ENCODE results near the gene CFAP107.

The CFAP107 gene

DNA sequence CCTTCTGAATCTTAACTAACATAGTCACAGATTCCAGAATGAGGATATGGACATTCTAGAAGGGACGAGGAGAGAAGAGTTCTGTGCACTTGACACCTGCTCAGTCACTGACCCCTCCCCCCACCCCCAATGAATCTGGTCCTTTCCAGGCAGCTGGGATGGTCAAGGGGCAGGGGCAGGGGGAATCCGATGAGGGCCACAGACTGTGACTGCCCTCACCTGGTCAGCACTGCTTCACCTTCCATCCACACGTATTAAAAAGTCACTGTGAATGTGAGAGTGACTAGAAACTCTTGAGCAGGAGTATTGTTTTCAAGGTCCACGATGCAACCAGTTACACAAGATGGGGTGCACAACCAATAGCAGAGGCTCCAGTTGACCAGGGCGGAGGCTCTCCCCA is 18.0 kb downstream of the CFAP107 start:
- H3K4me3 ChIP-seq (replicated peaks; ENCODE audit: low read depth, low read length) = no peak overlapping the region
- TF ChIP-seq, protein P1, sequence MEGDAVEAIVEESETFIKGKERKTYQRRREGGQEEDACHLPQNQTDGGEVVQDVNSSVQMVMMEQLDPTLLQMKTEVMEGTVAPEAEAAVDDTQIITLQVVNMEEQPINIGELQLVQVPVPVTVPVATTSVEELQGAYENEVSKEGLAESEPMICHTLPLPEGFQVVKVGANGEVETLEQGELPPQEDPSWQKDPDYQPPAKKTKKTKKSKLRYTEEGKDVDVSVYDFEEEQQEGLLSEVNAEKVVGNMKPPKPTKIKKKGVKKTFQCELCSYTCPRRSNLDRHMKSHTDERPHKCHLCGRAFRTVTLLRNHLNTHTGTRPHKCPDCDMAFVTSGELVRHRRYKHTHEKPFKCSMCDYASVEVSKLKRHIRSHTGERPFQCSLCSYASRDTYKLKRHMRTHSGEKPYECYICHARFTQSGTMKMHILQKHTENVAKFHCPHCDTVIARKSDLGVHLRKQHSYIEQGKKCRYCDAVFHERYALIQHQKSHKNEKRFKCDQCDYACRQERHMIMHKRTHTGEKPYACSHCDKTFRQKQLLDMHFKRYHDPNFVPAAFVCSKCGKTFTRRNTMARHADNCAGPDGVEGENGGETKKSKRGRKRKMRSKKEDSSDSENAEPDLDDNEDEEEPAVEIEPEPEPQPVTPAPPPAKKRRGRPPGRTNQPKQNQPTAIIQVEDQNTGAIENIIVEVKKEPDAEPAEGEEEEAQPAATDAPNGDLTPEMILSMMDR (IDR thresholded peaks at IDR 0.05; ENCODE audit: low read depth, low read length, missing control alignments) = no peak
- no peak for DNase-seq (ENCODE audit: extremely low read depth, low read depth)

DNA sequence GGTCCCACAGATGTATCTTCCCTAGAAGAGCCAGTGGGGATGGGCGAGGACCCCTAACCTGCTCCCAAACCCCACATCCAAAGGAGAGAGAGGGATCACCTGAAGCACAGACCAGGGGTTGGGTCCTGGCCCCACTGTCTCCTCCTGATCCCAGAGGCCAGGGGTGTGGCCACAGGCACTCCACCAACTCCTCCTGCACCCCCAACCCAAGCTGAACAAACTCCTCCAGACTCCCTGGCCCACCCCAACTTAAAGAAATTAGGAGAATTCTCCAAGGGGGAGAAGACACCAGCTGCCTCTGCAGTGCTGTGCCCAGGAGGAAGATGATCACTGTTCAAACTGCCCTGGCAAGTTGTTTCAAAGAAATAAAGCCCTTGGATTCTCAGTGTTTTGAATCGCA is 23.0 kb downstream of the CFAP107 start:
- TF ChIP-seq, protein P1 (IDR thresholded peaks at IDR 0.05; ENCODE audit: low read depth, low read length, missing control alignments) = no peak
- H3K4me3 ChIP-seq (replicated peaks; ENCODE audit: low read depth, low read length) = no peak overlapping the region
- DNase-seq (ENCODE audit: extremely low read depth, low read depth) = no peak

DNA sequence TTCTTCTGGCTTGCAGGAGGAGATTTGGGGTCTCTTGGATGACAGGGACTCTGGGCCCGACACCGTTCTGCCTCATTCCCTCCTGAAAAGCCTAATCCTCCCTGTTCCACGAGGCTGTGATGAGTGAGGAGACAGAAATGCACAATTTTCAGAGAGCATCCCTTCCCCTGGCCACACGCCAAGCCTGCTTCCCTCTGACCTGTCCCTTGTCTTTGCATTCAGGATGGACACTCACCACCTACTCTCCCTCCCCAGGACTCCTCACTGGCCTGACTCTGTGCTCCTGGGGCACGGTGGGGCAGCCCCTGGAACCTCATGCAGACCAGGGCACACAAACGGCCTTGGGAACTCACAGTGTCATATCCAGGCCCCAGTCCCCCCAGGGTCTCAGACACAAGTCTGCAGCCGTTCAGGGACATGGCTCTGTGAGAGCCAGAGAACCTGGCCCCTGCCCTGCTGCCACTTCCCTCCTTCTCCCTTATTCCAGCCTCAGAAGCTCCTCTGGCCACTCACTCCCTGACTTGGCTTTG is 24.0 kb downstream of the CFAP107 start:
- no peak for DNase-seq (ENCODE audit: extremely low read depth, low read depth)
- H3K4me3 ChIP-seq (replicated peaks; ENCODE audit: low read depth, low read length) = no peak overlapping the region
- TF ChIP-seq, protein P1 (IDR thresholded peaks at IDR 0.05; ENCODE audit: low read depth, low read length, missing control alignments) = no peak

DNA sequence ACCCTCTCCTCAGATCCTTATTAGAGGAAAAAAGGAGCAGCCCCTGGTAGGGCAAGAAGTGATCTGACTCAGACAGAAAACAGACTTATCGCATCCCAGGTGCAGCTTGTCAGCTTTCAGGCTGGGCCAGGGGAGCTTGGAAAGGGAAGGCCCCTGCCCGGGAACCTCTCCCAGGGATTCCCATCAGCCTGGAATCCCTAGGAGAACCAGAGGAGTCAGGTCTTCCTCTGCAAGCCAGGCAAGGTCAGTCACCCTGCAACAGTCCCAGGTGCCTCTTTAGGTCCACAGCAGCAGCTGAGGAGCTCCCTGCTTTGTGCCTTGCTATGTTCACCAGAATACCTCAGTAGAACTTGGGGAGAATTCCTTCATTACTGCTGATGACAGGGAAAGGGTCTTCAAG is 24.6 kb downstream of the CFAP107 start:
- DNase-seq (ENCODE audit: extremely low read depth, low read depth) = no peak
- TF ChIP-seq, protein P1 (IDR thresholded peaks at IDR 0.05; ENCODE audit: low read depth, low read length, missing control alignments) = no peak
- H3K4me3 ChIP-seq (replicated peaks; ENCODE audit: low read depth, low read length) = no peak overlapping the region

DNA sequence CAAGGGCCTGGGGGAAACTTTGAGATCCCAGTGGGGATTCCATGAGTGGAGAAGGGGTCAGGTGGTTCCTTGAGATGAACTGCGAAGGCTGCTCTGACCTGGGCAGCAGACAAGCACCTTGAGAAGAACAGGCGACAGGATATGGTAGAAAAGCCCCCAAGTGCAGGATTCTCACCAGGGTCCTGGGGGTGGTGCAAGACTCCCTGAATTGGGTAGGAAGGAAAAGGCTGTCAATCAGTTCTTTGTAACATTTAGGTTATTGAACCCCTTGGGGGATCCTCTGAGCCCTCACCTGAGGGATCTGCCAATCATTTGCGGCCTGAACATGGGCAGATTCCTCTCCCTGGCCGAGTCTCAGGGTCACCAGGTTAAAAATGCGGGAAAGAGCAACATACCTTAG is 25.2 kb downstream of the CFAP107 start:
- DNase-seq (ENCODE audit: extremely low read depth, low read depth) = no peak
- TF ChIP-seq, protein P1 (IDR thresholded peaks at IDR 0.05; ENCODE audit: low read depth, low read length, missing control alignments) = no peak
- no peak overlapping the region for H3K4me3 ChIP-seq (replicated peaks; ENCODE audit: low read depth, low read length)

DNA sequence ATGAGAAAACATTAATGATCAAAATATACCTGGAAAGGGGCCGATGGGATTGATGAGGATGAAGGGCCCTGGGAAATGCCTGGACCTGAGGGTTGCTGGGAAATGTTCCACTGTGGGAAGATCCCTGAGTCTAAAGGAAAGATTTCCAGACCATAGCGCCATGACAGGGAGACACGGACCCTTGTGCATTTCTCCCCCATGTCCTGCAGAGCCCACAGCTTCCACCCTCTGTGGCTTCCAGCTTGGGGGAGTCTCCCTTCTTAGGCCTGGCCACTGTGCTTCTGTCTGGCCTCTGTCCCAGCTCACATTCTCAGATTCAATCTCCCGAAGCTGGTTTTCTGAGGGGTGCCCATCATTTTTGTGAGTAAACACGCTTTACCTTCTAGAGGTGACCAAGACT is 26.5 kb downstream of the CFAP107 start:
- TF ChIP-seq, protein P1 (IDR thresholded peaks at IDR 0.05; ENCODE audit: low read depth, low read length, missing control alignments) = no peak
- DNase-seq (ENCODE audit: extremely low read depth, low read depth) = no peak
- no peak overlapping the region for H3K4me3 ChIP-seq (replicated peaks; ENCODE audit: low read depth, low read length)

DNA sequence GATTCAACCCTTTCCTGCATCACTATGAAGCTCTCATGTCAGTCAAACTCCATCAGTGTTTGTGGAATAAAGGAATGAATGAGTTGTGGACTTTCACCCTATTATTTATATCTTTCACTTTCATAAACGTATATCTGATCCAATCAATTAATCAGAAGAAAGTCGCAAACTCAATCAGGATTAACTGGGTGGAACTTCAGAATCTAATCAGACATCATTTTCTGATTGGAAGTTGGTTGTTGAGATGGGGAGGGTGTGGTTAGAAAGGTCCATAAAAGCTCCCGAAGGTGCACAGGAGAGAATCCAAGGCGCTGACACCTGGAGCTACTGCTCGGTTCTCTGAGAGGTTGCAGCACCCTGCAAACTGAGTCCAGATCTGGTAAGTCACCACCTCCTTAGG is 27.4 kb downstream of the CFAP107 start, which contains the start of gene PRAMEF12:
Gene PRAMEF12 (plus strand): TSS at position 301 of the 400 bp plus-strand sequence. CDS start 1,130 bp downstream, outside the sequence.
- H3K4me3 ChIP-seq (replicated peaks; ENCODE audit: low read depth, low read length) = no peak within 1 kb of the TSS
- no peak for DNase-seq (ENCODE audit: extremely low read depth, low read depth)
- TF ChIP-seq, protein P1 (IDR thresholded peaks at IDR 0.05; ENCODE audit: low read depth, low read length, missing control alignments) = no peak
